Glomerular endothelial cell (primary cell): ENCODE results near the gene ITPR1. TPM values are rescaled to one million over a fixed set of nuclear protein-coding genes. Genes with fewer than 3 reads are reported as not detected.

ENCODE experiments used
- DNase-seq: peaks from one replicate; pipeline ENCODE4 v3.0.0-alpha.2; 2011; ENCODE audit warnings: low read depth, low spot score; ENCODE audit errors: extremely low read depth
- total RNA-seq: library from RNA; depleted of rRNA; stranded (reverse); fragments of >200 nt; gene quantifications from 2 replicates; pipeline ENCODE4 v1.2.3, GENCODE V29; 2015

The ITPR1 gene
- total RNA-seq, 1 donor from 2014 or later = 12.5 TPM

DNA sequence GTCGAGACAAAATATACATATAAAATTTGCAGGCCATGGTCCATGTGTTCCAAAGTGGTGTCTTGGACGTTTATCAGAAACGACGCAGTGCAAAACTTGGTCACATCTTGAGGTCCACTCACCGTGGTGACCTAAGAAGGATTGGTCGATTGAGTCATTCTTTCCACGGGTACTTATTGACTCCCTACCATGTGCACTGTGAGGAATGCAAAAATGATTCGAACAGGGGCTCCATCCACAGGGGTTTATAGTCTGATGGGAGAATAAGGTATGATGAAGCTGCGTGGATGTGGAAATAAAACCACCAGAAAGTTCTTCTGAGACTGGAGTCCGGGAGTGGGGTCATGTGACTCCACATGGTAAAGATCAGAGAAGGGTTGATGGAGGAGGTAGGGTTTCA lies 185.2 kb downstream of the ITPR1 start:
- DNase-seq = no peak

DNA sequence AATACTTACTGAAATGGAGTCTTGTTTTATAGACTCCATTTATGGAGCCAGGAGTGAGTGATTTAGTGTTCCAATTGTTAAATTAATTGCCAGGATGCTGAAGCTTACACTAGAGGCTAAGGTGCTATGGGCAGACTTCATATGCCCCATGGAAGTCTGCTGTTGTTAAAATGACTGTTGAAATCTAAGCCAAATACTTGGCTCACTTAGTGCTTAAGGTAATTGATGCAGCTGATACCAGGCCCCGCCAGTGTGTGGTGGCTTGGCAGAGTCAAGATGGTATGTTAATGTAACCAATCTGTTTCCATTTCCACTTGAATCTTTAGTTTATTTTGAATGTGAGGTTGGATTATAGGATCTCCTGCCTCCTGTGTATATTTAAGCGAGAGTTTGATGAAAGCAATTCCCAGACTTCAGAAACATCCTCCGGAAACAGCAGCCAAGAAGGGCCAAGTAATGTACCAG lies 187.1 kb downstream of the ITPR1 start:
- DNase-seq = no peak

DNA sequence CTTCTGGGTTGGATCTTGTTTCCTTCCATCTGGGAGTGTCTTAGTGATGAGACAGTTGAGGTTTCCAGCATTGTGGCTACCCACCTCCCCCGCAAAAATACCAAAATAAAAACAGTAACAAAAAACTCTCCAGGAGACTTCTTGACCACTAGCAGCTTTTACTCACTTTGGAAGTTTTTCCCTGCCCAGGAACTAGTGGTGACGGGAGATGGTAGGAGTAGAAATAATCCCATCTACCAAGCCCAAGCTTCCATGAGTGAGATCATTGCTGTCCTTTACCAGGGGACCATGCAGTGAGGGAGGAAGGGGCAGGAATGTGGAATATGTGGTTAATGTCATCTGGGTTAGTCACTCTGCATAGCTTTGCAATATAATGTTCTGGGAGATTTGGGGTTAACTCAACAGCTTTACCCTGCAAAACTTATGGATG lies 187.7 kb downstream of the ITPR1 start:
- no peak for DNase-seq

DNA sequence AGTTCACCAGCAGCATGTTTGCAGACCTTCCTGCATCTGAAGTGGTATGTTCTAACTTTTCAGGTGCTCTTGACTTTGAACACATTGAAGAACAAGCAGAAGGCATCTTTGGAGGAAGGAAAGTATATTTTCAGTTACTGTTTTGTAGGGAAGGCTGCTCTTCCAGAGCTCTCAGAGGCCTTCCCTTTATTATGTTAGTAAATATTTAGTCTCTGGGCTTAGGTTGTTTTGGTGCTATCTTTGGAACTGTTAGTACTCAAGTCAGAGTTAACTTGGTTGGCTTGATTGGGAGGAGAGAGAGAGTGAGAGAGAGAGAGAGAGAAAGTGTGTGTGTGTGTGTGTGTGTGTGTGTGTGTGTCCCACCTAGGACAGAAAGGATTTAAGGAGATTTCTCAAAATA lies 188.2 kb downstream of the ITPR1 start:
- no peak for DNase-seq

DNA sequence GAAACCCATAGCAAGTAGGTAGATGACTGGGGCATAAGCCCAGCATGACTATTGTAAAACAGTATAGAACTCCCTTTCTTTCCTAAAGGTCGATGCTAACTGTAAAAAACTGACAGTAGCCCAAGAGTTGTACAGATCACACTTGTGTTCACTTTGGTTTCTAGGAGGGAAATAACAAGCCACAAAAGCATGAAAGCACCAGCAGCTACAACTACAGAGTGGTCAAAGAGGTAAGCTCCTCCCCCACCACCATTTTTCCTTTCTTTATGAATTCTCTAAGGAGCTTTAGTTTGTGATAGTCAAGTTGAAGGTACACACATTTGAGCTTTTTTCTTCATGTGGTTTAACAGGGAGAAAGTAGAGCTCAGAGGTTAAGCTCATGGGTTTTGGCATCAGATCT lies 191.0 kb downstream of the ITPR1 start:
- DNase-seq = no peak

DNA sequence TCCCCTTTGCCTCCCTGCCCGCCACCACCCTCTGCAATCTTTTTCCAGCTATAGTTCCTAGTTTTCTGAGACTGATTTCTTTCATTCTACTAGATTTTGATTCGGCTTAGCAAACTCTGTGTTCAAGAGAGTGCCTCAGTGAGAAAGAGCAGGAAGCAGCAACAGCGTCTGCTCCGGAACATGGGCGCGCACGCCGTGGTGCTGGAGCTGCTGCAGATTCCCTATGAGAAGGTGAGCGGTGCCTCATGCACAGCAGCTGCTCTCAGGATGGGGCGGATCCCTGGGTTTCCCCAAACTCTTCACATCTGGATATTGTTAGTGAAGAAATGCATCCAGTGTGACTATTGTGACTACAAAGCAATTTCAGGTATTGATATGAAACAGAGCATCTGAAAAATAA lies 191.8 kb downstream of the ITPR1 start:
- no peak for DNase-seq

DNA sequence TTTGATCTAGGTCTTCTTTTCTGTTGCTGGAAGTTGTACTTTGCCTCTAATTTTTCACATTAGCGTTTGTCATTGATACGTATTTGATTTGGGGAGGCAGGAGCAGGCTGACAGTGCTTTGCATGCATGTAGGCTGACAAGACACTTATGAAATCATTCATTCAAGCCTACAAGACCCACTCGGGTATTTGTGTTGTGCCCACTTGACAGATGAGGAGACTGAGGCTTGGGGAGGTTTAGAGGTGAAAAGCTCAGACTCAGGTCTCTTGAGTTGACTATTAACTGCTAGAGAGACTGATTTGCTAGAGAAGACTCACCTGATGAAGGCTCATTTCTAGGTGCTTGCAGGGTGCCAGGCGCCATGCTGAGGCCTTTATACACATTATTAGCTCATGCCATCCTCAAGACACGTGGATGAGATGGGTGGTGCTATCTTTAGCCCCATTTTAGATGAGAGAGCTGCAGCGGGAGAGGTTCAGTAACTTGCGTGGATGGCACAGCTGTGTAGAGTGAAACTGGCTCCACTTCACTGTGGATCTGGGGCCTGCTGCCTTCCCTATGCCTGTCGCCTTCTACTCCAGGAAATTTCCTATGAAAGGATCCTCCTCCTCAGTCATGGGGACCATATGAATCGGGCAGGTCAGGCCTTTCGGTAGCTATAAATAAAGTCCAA lies 192.7 kb downstream of the ITPR1 start:
- DNase-seq = no peak

DNA sequence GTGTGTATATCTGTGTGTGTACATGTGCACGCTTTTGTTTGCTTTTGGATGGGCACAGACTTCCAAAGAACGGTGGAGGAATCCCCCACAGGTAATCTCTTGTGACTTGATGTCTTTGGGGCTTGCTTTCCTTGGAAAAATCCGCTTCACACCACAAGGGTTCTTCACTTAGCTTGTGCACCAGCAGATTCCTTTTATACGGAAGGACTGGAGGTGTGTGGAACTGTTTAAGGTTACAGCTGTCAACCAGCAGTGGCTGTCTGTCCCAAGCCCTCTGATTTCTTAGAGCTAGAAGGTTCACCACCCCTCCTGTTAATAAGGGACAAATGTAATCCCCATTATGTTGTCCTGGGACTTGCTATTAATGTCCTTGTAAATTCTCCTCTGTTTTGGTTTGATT lies 193.5 kb downstream of the ITPR1 start:
- DNase-seq = no peak

DNA sequence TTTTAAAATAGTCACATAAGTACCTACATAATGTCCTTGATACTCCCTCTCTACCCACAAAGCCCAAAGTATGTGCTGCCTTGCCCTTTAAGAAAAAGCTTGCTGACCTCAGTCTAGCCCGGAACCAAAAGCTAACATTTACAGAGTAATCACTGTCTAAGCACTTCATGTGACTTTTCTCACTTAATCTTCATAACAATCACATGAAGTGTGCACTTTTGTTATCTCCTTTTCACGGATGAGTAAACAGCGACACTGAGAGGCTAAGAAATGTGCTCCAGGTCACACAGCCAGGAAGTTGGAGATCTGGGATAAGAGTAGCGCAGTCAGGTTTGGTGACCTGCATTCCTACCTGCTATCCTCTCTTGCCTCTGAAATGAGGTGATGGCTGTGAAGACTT lies 194.0 kb downstream of the ITPR1 start:
- DNase-seq = no peak

DNA sequence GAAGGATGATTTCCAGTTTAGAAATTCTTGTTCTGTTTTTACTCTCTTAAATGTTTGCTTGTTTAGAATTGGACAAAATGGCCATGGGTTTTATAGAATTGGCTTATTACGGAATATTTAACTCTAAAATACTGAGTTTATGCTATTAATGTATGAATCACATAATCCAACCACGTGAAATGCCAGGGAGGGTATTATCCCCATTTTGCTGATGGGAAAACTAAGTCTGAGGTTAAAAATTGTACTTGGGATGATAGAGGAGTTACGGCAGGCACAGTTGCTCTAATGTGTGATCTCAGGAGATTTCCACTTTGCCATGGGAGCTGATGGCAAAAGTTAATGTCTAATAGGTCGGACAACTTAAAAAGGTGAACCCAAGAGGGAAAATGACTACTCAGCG lies 194.4 kb downstream of the ITPR1 start:
- no peak for DNase-seq

DNA sequence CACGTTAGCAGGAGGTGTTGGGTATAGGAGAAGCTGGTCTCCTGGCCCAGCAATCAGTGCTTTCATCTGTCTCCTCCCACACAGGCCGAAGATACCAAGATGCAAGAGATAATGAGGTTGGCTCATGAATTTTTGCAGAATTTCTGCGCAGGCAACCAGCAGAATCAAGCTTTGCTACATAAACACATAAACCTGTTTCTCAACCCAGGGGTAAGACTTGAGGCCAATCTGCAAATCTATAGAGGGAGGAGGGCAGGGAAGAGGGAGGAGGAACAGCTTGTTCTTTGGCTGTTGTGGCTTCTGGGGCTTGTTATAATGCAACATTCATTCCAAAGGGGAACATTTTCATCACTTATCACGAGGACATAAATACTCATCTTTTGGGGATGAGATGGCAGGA lies 195.3 kb downstream of the ITPR1 start:
- DNase-seq = no peak

DNA sequence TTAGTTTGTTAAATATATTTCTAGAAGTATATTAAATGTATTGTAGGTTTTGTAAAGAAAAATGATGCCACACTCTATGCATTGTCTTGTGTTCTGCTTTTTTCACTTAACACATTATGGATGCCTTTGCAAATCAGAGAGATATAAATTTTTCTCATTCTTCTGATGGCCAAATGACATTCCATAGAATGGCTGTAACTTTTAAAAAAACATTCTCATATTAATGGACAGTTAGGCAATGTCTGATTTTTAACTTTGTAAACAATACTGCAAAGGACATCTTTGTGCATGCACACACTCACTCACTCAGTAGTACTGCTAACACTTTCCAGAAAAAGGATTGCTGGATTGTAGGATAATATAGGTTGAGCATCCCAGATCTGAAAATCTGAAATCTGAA lies 195.9 kb downstream of the ITPR1 start:
- DNase-seq = no peak

DNA sequence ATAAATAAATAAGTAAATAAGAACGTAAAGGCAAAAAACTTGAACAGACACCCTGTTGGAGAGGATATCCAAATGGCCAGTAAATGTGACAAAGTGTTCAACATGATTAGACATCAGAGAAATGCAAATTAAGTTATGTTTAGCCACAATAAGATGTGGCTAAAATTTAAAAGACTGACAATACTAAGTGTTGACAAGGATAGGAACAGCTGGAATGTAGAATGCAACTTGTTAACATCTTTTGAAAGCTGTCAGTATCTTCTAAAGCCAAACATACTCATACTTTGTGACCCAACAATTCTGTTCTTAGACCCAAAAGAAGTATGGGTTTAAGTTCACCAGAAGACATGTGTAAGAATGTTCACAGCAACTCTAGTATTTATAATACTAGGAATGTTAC lies 197.1 kb downstream of the ITPR1 start:
- DNase-seq = no peak

DNA sequence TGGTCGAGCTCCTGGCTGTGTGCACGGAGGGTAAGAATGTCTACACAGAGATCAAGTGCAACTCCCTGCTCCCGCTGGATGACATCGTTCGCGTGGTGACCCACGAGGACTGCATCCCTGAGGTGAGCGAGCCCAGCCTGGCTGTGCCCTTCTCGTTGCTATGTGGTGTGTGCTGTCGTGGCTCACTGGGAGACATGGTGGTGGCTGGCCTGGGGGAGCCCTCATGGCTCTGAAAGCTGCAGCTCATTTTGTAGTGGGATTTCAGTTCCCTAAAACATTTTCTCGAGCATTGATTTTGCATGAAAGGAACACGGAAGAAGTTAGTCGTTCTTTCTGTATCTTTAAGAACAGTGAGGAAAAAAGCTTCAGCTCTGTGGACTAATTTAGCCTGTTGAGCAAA lies 200.5 kb downstream of the ITPR1 start:
- DNase-seq = no peak

DNA sequence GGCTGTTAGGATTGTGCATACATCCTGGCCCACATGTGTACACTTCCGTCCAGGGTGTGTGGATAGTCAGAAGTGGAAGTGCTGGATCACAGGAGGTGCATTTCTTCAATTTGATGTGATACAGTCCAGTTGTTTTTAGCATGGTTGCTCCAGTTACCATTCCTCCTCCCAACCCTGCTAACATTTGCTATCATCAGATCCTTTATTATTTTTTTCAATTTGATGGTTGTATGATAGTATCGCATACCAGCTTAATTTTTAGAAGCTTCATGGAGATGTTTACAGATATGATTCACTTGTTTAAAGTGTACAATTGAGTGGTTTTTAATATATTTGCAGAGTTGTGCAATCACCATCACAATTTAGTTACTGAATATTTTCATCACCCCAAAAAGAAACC lies 202.7 kb downstream of the ITPR1 start:
- no peak for DNase-seq

DNA sequence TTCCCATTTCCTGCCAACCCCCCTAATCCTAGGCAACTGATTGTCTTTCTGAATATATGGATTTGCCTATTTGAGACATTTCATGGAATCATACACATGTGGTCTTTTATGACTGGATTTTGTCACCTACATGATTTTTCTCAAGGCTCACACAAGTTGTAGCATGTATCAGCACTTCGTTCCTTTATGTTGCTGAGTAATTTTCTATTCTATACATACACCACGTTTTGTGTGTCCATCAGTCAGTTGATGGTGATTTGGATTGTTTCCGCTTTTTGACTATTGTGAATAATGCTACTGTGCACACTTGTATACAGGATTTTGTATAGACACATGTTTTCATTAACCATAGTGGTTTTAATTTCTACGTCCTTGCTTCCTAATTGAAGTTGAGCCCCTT lies 203.1 kb downstream of the ITPR1 start:
- no peak for DNase-seq

DNA sequence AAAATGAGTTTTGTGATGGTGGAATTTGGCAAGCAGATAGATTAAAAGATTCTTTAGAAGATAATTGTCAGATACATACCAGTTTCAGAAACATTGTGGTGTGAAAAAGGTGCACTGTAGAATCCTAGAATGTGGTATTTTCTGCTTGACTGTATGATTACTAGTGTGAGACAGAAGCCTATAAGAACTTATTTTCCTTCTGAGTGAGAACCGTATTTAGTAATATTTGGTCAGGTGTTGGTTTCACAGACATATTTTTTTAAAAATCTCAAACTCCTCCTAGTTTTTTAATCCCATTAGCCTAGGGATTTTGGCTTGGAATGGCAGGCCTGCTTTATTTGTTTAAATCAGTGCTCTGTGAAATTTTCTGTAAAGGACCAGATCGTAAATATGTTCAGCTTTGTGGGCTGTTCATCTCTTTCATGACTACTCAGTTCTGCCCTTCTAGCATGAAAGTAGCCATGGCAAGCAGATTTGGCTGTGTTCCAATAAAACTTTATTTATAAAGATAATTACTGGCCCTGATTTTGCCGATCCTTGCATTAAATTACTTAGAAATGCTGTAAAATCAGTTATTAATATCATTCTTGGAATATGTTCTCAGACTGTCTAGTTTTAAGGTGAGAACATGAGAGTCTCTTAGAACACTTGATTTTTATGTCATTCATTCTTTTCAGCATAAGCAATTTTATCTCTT lies 205.1 kb downstream of the ITPR1 start:
- DNase-seq = no peak

DNA sequence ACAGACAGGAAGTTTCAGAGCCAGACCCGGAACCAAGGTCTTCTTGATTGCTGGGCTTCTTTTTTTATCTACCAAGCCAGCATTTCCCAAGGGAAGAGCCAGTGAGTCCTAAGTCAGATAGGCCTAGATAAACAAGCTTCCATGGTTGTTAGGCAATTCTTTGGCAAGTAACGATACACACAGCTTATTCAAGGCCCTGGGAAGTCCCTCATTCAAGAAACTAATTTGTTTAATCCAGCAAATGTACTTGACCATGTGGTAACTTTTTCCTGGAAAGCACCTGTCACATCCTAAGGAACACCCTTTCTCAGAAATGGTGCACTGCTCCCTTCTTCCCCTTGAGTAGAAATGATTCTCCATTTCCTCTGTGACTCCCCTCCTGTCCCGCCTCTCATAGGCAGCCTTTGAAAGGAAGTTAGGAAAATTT lies 209.9 kb downstream of the ITPR1 start:
- no peak for DNase-seq

DNA sequence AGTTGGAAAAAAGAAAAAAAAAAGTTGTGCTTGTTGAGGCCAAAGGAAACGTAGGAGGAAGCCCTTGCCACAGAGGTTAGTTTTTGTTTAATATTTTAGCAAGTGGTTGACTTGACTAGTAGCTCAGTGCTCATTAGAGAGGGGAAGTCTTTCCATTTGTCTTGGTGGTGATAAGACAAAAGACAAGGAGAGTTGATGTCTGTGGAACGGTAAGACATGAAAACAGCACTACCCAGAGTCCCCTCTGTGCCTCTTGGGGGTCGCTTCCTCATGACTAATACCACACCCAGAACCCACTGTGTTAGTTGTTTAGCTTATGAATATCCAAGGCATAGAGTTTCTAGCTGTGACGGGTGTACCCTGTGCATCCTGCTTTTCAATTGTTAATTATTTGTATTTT lies 211.4 kb downstream of the ITPR1 start:
- DNase-seq = no peak

DNA sequence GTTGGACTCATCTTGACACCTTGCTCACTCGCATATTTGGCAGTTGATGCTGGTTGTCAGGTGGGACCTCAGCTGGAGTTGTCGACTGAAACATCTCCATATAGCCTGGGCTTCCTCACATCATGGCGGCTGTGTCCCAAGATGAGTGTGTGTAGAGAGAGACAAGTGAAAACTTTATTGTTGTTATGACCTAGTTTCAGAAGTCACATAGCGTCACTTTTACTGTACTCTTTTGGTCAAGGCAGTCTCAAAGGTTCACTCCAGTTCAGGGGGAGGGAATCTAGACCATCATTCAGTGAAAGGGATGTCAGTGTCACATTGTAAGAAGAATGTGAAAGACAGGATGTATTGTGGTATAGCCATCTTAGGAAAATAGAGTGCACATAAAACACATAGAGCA lies 214.2 kb downstream of the ITPR1 start:
- DNase-seq = no peak

DNA sequence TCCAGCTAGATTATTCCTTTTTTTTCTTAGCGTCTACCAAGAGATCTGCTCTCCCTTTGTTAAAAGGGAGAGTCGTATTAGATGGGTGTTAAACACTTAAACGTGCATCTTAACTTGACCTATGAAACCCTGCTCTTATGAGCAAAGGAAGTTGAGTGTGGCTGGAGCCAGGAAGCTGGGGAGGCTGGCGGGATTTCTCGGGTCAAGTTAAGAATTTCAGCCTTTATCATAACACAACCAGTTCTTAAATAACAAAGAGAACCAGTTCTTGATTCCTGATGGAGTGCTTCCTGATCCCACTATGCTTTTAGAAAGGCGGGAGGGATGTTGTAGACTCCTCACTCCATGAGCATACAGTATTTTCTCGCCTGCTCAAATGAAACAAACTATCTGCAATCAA lies 215.1 kb downstream of the ITPR1 start:
- no peak for DNase-seq

DNA sequence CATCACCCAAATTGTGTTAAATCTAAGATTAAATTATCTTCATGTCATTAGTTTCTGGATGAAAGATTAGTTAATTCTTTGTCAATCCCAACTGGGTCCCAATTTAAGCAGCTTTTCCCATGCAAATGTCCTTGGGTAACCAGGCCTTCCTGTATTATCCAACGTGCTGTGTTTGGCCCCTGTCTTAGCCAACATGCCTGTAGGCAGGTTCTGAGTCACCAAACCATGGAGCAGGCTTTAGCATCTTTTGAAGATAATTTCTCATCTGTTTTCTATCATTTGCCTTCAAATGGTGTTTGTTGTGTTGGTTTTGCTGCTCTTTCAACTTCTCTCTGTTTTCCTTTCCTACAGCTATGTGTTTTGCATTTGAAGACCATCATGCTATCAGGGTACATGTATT lies 216.2 kb downstream of the ITPR1 start:
- no peak for DNase-seq

DNA sequence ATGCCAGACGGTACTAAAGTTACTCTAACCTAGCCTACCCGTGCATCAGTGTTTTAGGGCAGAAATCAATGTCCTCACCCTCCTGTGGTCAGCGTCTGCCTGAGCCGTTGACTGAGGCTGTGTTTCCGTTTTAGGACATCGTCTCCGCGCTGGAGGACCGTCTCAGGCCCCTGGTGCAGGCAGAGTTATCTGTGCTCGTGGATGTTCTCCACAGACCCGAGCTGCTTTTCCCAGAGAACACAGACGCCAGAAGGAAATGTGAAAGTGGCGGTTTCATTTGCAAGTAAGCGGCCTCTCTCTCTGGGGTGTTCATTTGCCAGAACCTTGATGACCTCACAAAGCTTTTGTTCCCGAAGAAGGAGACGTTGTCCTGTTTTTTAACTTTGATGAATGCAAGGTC lies 217.0 kb downstream of the ITPR1 start:
- DNase-seq = no peak
